Subcutaneous abdominal adipose tissue (tissue), 5 donors: ENCODE measurements around the gene SCYL2.
"Not testable (repeated sequence)": the region's sequence is repeated elsewhere in the genome, so short reads cannot be mapped to it uniquely, and the experiment has no call there.

ENCODE experiments used
- H3K27ac ChIP-seq: one replicate; pipeline ENCODE4 v1.7.0; 2013; ENCODE audit warnings: low read depth, mild to moderate bottlenecking, inconsistent platforms, low read length, moderate library complexity
- H3K27me3 ChIP-seq, 5 donors: one replicate each; pipeline ENCODE4 v1.7.0; 2013; ENCODE audit warnings: low read length in 5 of 5, inconsistent platforms in 1 of 5; ENCODE audit not compliant: control insufficient read depth in 5 of 5, insufficient read depth in 4 of 5
- H3K36me3 ChIP-seq, 5 donors: one replicate each; pipeline ENCODE4 v1.7.0; 2013; ENCODE audit warnings: low read length in 5 of 5; ENCODE audit not compliant: control insufficient read depth in 5 of 5, insufficient read depth in 5 of 5
- H3K4me1 ChIP-seq, 5 donors: one replicate each; pipeline ENCODE4 v1.7.0; 2013; ENCODE audit warnings: low read length in 5 of 5, mild to moderate bottlenecking in 3 of 5, moderate library complexity in 1 of 5; ENCODE audit not compliant: control insufficient read depth in 5 of 5, insufficient read depth in 5 of 5
- H3K4me3 ChIP-seq, 5 donors: one replicate each; pipeline ENCODE4 v1.7.0; 2013; ENCODE audit warnings: low read length in 5 of 5, low read depth in 1 of 5
- H3K9ac ChIP-seq, 5 donors: one replicate each; pipeline ENCODE4 v1.7.0; 2013; ENCODE audit warnings: low read length in 5 of 5, mild to moderate bottlenecking in 4 of 5, moderate library complexity in 3 of 5
- H3K9me3 ChIP-seq, 5 donors: one replicate each; pipeline ENCODE4 v1.7.0; 2013; ENCODE audit warnings: low read length in 5 of 5; ENCODE audit not compliant: control insufficient read depth in 5 of 5
- donor health status: healthy.
- donor health status: healthy.
- donor health status: healthy.
- donor health status: healthy.
- donor health status: healthy.

The SCYL2 gene

GRCh38 chr12:100304334-100304733 lies 37.4 kb downstream of the SCYL2 start:
- H3K9ac ChIP-seq, H3K4me1 ChIP-seq, H3K27ac ChIP-seq, H3K4me3 ChIP-seq, H3K27me3 ChIP-seq, H3K9me3 ChIP-seq: not testable (repeated sequence)
- H3K36me3 ChIP-seq: peaks cover 13 to 32% (median 21%) of the 10 kb centered on the region in 5 donors

- peaks cover 10 to 25% (median 16%) of the 10 kb centered on the region in 5 donors for H3K36me3 ChIP-seq
- not testable (repeated sequence) for H3K27me3 ChIP-seq, H3K4me3 ChIP-seq, H3K9me3 ChIP-seq, H3K27ac ChIP-seq, H3K4me1 ChIP-seq, H3K9ac ChIP-seq
Observed at GRCh38 chr12:100308138-100308537, 41.2 kb downstream of the SCYL2 start.

- peak overlapping the region in 1 of 5 donors; percentile 11 for H3K9ac ChIP-seq
- no peak overlapping the region for H3K4me3 ChIP-seq
- peaks cover 16 to 38% (median 32%) of the 10 kb centered on the region in 5 donors for H3K36me3 ChIP-seq
- no peaks in the 10 kb centered on the region for H3K27me3 ChIP-seq
- no peaks in the 10 kb centered on the region for H3K9me3 ChIP-seq
- H3K27ac ChIP-seq: peak overlapping the region; percentile 38
- peaks cover 0 to 9% (median 0%) of the 10 kb centered on the region in 5 donors for H3K4me1 ChIP-seq
Observed at GRCh38 chr12:100311317-100311716, 44.3 kb downstream of the SCYL2 start.

GRCh38 chr12:100317371-100317770 lies 50.4 kb downstream of the SCYL2 start:
- Histone ChIP-seq H3K9me3 (no peaks in the 10 kb centered on the region), H3K4me1 (no peaks in the 10 kb centered on the region), H3K4me3 (no peak overlapping the region), H3K27me3 (no peaks in the 10 kb centered on the region), H3K9ac (no peak overlapping the region), H3K27ac (no peak overlapping the region), H3K36me3 (peaks cover 23 to 50% (median 34%) of the 10 kb centered on the region in 5 donors)

GRCh38 chr12:100324498-100324897 lies 57.5 kb downstream of the SCYL2 start:
- Histone ChIP-seq H3K4me3 (no peak overlapping the region), H3K9me3 (no peaks in the 10 kb centered on the region), H3K36me3 (peaks cover 5 to 35% (median 16%) of the 10 kb centered on the region in 5 donors), H3K9ac (no peak overlapping the region), H3K4me1 (no peaks in the 10 kb centered on the region), H3K27ac (no peak overlapping the region), H3K27me3 (no peaks in the 10 kb centered on the region)

- Histone ChIP-seq H3K36me3 (peaks cover 12 to 49% (median 24%) of the 10 kb centered on the region in 5 donors), H3K9ac (no peak overlapping the region), H3K9me3 (no peaks in the 10 kb centered on the region), H3K27me3 (no peaks in the 10 kb centered on the region), H3K4me3 (no peak overlapping the region), H3K4me1 (no peaks in the 10 kb centered on the region), H3K27ac (no peak overlapping the region)
Observed at GRCh38 chr12:100326208-100326607, 59.2 kb downstream of the SCYL2 start.

- no peak overlapping the region for H3K4me3 ChIP-seq
- peaks cover 13 to 57% (median 43%) of the 10 kb centered on the region in 5 donors for H3K36me3 ChIP-seq
- no peaks in the 10 kb centered on the region for H3K4me1 ChIP-seq
- H3K27me3 ChIP-seq: no peaks in the 10 kb centered on the region
- H3K9me3 ChIP-seq: no peaks in the 10 kb centered on the region
- H3K27ac ChIP-seq: no peak overlapping the region
- H3K9ac ChIP-seq: no peak overlapping the region
Observed at GRCh38 chr12:100329800-100330199, 62.8 kb downstream of the SCYL2 start.

- H3K36me3 ChIP-seq: peaks cover 24 to 67% (median 55%) of the 10 kb centered on the region in 5 donors
Observed at GRCh38 chr12:100331871-100332270, 64.9 kb downstream of the SCYL2 start.

GRCh38 chr12:100332852-100333251 lies 65.9 kb downstream of the SCYL2 start:
- Histone ChIP-seq H3K9me3 (no peaks in the 10 kb centered on the region), H3K9ac (no peak overlapping the region), H3K36me3 (peaks cover 28 to 67% (median 61%) of the 10 kb centered on the region in 5 donors), H3K27ac (no peak overlapping the region), H3K4me1 (no peaks in the 10 kb centered on the region), H3K27me3 (no peaks in the 10 kb centered on the region), H3K4me3 (no peak overlapping the region)

More at GRCh38 chr12:100331871-100332270, 64.9 kb downstream of the SCYL2 start:
- H3K27me3 ChIP-seq: no peaks in the 10 kb centered on the region
- H3K9ac ChIP-seq: no peak overlapping the region
- no peaks in the 10 kb centered on the region for H3K4me1 ChIP-seq
- H3K27ac ChIP-seq: no peak overlapping the region
- H3K9me3 ChIP-seq: no peaks in the 10 kb centered on the region
- no peak overlapping the region for H3K4me3 ChIP-seq

- H3K27ac ChIP-seq: no peak overlapping the region
- peaks cover 30 to 62% (median 46%) of the 10 kb centered on the region in 5 donors for H3K36me3 ChIP-seq
- H3K27me3 ChIP-seq: no peaks in the 10 kb centered on the region
- H3K9ac ChIP-seq: no peak overlapping the region
- H3K4me1 ChIP-seq: no peaks in the 10 kb centered on the region
- H3K4me3 ChIP-seq: no peak overlapping the region
- H3K9me3 ChIP-seq: no peaks in the 10 kb centered on the region
Observed at GRCh38 chr12:100337299-100337698, 70.3 kb downstream of the SCYL2 start.

GRCh38 chr12:100337727-100338126 lies 70.8 kb downstream of the SCYL2 start:
- H3K36me3 ChIP-seq: peaks cover 30 to 61% (median 44%) of the 10 kb centered on the region in 5 donors

More at GRCh38 chr12:100337727-100338126, 70.8 kb downstream of the SCYL2 start:
- H3K27me3 ChIP-seq: no peaks in the 10 kb centered on the region
- no peaks in the 10 kb centered on the region for H3K4me1 ChIP-seq
- H3K4me3 ChIP-seq: no peak overlapping the region
- H3K9me3 ChIP-seq: no peaks in the 10 kb centered on the region
- no peak overlapping the region for H3K27ac ChIP-seq
- H3K9ac ChIP-seq: no peak overlapping the region
